ENCODE measurements around the gene ZNF439. TPM values are rescaled to one million over a fixed set of nuclear protein-coding genes. Genes with fewer than 3 reads are reported as not detected.

ZNF439 gene
- total RNA-seq, 1 experiment from 2014 or later, result 3.3 TPM

- Histone ChIP-seq H3K4ac (ENCODE audit: low read depth, low read length) (no peak overlapping the region), H2AK5ac (ENCODE audit: insufficient read length, low read length) (no peak overlapping the region), H3K23ac (ENCODE audit: insufficient read length, low read depth, low read length) (no peak overlapping the region), H3K14ac (ENCODE audit: insufficient read depth, low read length) (no peak overlapping the region), H3K56ac (ENCODE audit: insufficient read length, low read depth, low read length) (no peak overlapping the region), H3K9me3 (ENCODE audit: control insufficient read depth, low read depth, low read length) (no peaks in the 10 kb centered on the region), H2BK15ac (ENCODE audit: low read depth, low read length) (no peak overlapping the region), H3K9ac (ENCODE audit: extremely low read depth, insufficient read length, low read length) (no peak overlapping the region), H3K4me2 (ENCODE audit: insufficient read depth, insufficient read length, low read length) (no peak overlapping the region), H4K5ac (ENCODE audit: insufficient read length, low read depth, low read length) (no peak overlapping the region), H2BK20ac (ENCODE audit: low read depth, low read length, poor library complexity, severe bottlenecking) (no peak overlapping the region), H4K91ac (ENCODE audit: insufficient read length, low read depth, low read length) (no peak overlapping the region), H2BK12ac (ENCODE audit: insufficient read length, low read depth, low read length) (no peak overlapping the region), H3T11ph (ENCODE audit: low read length) (no peak overlapping the region), H3K18ac (ENCODE audit: insufficient read length, low read depth, low read length) (no peak overlapping the region), H3K23me2 (ENCODE audit: insufficient read length, low read depth, low read length, poor library complexity, severe bottlenecking) (no peaks in the 10 kb centered on the region), H3K27ac (ENCODE audit: insufficient read length, low read depth, low read length) (no peak overlapping the region), H2BK120ac (ENCODE audit: low read depth, low read length, poor library complexity, severe bottlenecking) (no peak overlapping the region), H4K8ac (replicated peaks; ENCODE audit: insufficient read length, low read depth, low read length) (no peak overlapping the region), H2BK5ac (ENCODE audit: insufficient read length, low read length) (no peak overlapping the region), H4K20me1 (ENCODE audit: control insufficient read depth, insufficient read depth, insufficient read length) (no peaks in the 10 kb centered on the region), H3K79me2 (ENCODE audit: insufficient read depth, low read length) (no peaks in the 10 kb centered on the region), H3K4me1 (ENCODE audit: insufficient read depth, low read length) (no peaks in the 10 kb centered on the region), H3K27me3 (ENCODE audit: insufficient read depth, low read length) (no peaks in the 10 kb centered on the region), H2AFZ (ENCODE audit: low read length) (no peak overlapping the region), H3K79me1 (ENCODE audit: insufficient read depth, low read depth, low read length, poor library complexity, severe bottlenecking) (no peaks in the 10 kb centered on the region)
- WGBS (ENCODE audit: extremely low coverage, insufficient read length, low lambda C conversion rate), result no CpG with 5 or more reads among the region's 5 CpGs
- no peak overlapping the region for H3K27ac Mint-ChIP-seq
- peaks cover 3 to 30% (median 13%) of the 10 kb centered on the region in 3 experiments; a peak in 6 of 7 replicates for H3K36me3 Mint-ChIP-seq (ENCODE audit: insufficient read depth in 1 of 3, low read depth in 3 of 3)
- peaks cover 13 to 16% of the 10 kb centered on the region in 2 experiments for H3K4me1 Mint-ChIP-seq
- peaks cover 10% of the 10 kb centered on the region for H3K27me3 Mint-ChIP-seq (ENCODE audit: low read depth)
- TF ChIP-seq CTCF (conservative IDR thresholded peaks at IDR 0.05), result no peak
- no peak overlapping the region for H3K4me3 Mint-ChIP-seq
- DNase-seq, result no peak
- peaks cover 9 to 21% of the 10 kb centered on the region in 2 experiments for H3K9me3 Mint-ChIP-seq
These were observed 26.9 kb upstream of the ZNF439 start for GRCh38 chr19:11821474-11822109.
